Central memory CD8-positive, alpha-beta T cell (primary cell): ENCODE results near the gene SLITRK1.

ENCODE experiments used
- ATAC-seq: fragments of 150-1000 bp; cut with Tn5 transposase; replicated peaks from 2 replicates; pipeline ENCODE4 v1.10.0; 2022; ENCODE audit warnings: mild to moderate bottlenecking, moderate FRiP score, moderate number of reproducible peaks; ENCODE audit not compliant: poor library complexity, severe bottlenecking; ENCODE audit errors: extremely low read depth
- DNase-seq, 2 donors: peaks; one replicate each; pipeline ENCODE4 v3.0.0; 2021; ENCODE audit warnings: low spot score in 2 of 2
- H3K27ac Mint-ChIP-seq: one replicate; pipeline ENCODE4 v1.8.0; 2022; ENCODE audit warnings: low read depth, mild to moderate bottlenecking, moderate library complexity, mixed read lengths
- H3K27me3 Mint-ChIP-seq: one replicate; pipeline ENCODE4 v1.8.0; 2022; ENCODE audit warnings: mixed read lengths
- H3K36me3 Mint-ChIP-seq: one replicate; pipeline ENCODE4 v1.8.0; 2022; ENCODE audit warnings: mild to moderate bottlenecking, moderate library complexity, mixed read lengths; ENCODE audit not compliant: insufficient read depth
- H3K4me1 Mint-ChIP-seq: one replicate; pipeline ENCODE4 v1.8.0; 2022; ENCODE audit warnings: mixed read lengths
- H3K4me3 Mint-ChIP-seq: one replicate; pipeline ENCODE4 v1.8.0; 2022; ENCODE audit warnings: mild to moderate bottlenecking, moderate library complexity, mixed read lengths
- H3K9me3 Mint-ChIP-seq: one replicate; pipeline ENCODE4 v1.8.0; 2022; ENCODE audit warnings: mixed read lengths

The SLITRK1 gene

GRCh38 chr13:83881140-83881684, 1.1 kb downstream of the SLITRK1 start:
- peaks cover 2% of the 10 kb centered on the region for H3K36me3 Mint-ChIP-seq
- no peaks in the 10 kb centered on the region for H3K4me1 Mint-ChIP-seq
- H3K9me3 Mint-ChIP-seq = no peaks in the 10 kb centered on the region
- peaks cover 68% of the 10 kb centered on the region for H3K27me3 Mint-ChIP-seq
- ATAC-seq (no peak), DNase-seq (no peak)
- no peak overlapping the region for H3K4me3 Mint-ChIP-seq
- no peak overlapping the region for H3K27ac Mint-ChIP-seq

- H3K36me3 Mint-ChIP-seq = peaks cover 2% of the 10 kb centered on the region
- ATAC-seq = no peak
- no peak for DNase-seq
- H3K4me1 Mint-ChIP-seq = no peaks in the 10 kb centered on the region
- peaks cover 68% of the 10 kb centered on the region for H3K27me3 Mint-ChIP-seq
- H3K9me3 Mint-ChIP-seq = no peaks in the 10 kb centered on the region
- H3K4me3 Mint-ChIP-seq = no peak overlapping the region
- no peak overlapping the region for H3K27ac Mint-ChIP-seq
Observed at GRCh38 chr13:83880275-83881139, 1.8 kb downstream of the SLITRK1 start.

- Mint-ChIP-seq H3K4me3 (peak overlapping the region; percentile 12), H3K36me3 (peaks cover 2% of the 10 kb centered on the region), H3K9me3 (no peaks in the 10 kb centered on the region), H3K27ac (no peak overlapping the region), H3K27me3 (peaks cover 68% of the 10 kb centered on the region), H3K4me1 (no peaks in the 10 kb centered on the region)
- ATAC-seq = no peak
- DNase-seq = no peak
Observed at GRCh38 chr13:83879431-83880171, 2.7 kb downstream of the SLITRK1 start.

- H3K27me3 Mint-ChIP-seq = peaks cover 63% of the 10 kb centered on the region
- no peaks in the 10 kb centered on the region for H3K9me3 Mint-ChIP-seq
- no peak overlapping the region for H3K27ac Mint-ChIP-seq
- ATAC-seq (no peak), DNase-seq (no peak)
- H3K4me1 Mint-ChIP-seq = no peaks in the 10 kb centered on the region
- peaks cover 2% of the 10 kb centered on the region for H3K36me3 Mint-ChIP-seq
- H3K4me3 Mint-ChIP-seq = peak overlapping the region; percentile 12
Observed at GRCh38 chr13:83878691-83879430, 3.4 kb downstream of the SLITRK1 start.

DNA sequence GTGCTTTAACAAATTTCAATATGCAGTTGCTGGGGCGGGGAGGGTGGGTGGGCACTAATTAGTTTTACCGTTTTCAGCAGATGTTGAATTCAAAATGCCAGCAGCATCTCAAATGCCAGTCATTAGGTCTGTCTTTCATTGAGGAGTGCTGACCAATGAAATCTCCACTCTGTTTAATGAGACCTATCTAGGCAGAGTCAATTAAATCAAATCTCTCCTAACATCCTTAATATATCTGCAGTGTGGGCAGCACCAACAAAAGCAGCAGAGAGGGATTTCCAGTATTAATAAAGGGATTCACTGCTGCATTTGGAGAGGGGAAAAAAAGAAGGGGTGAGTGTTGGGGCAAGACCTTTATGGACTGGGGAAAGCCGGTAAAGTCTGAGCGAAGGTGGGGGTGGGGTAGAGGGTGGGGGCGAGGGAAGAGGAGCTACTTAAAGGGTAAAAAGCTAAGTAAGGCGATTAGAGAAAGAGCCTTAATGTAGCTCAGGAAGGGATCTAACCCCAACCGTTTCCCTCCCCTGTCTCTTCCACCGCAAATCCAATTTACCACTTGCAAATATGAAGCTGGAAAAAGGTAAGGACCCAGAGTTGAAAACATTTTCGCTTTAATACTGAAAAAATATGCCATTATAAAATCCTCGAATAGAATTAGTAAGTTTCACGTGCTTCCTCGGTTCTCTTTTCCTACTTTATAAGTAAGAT, 4.5 kb downstream of the SLITRK1 start:
- H3K36me3 Mint-ChIP-seq = peaks cover 2% of the 10 kb centered on the region
- H3K27ac Mint-ChIP-seq = no peak overlapping the region
- ATAC-seq (no peak), DNase-seq (no peak)
- no peaks in the 10 kb centered on the region for H3K4me1 Mint-ChIP-seq
- no peak overlapping the region for H3K4me3 Mint-ChIP-seq
- H3K9me3 Mint-ChIP-seq = no peaks in the 10 kb centered on the region
- peaks cover 52% of the 10 kb centered on the region for H3K27me3 Mint-ChIP-seq

GRCh38 chr13:83876546-83876945, 5.7 kb downstream of the SLITRK1 start:
- ATAC-seq (no peak), DNase-seq (no peak)
- no peaks in the 10 kb centered on the region for H3K4me1 Mint-ChIP-seq
- H3K9me3 Mint-ChIP-seq = no peaks in the 10 kb centered on the region
- H3K4me3 Mint-ChIP-seq = no peak overlapping the region
- H3K36me3 Mint-ChIP-seq = peaks cover 2% of the 10 kb centered on the region
- H3K27me3 Mint-ChIP-seq = peaks cover 40% of the 10 kb centered on the region
- H3K27ac Mint-ChIP-seq = no peak overlapping the region

DNA sequence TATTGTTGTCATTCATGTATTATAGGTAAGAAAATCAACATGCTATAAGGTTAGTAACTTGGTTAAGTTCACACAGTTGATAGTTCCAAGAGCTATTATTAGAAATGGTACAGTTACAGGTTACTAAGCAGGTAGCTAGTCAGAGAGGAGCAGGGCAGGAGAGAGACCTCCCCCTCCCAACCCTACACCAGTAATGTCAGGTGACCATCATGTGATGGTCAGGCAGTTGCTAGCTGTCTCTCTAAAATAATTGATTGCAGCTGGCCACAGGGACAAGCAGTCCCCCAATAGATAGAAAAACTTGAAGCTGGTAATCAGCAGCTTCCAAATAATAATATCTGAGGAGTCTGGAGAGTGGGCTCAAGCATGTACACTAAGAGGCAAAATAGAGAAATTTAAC, 14.6 kb downstream of the SLITRK1 start:
- Mint-ChIP-seq H3K4me3 (no peak overlapping the region), H3K9me3 (no peaks in the 10 kb centered on the region), H3K4me1 (no peaks in the 10 kb centered on the region), H3K27ac (no peak overlapping the region), H3K27me3 (no peaks in the 10 kb centered on the region), H3K36me3 (no peaks in the 10 kb centered on the region)
- DNase-seq (no peak), ATAC-seq (no peak)

- Mint-ChIP-seq H3K27me3 (no peaks in the 10 kb centered on the region), H3K36me3 (no peaks in the 10 kb centered on the region), H3K4me1 (no peaks in the 10 kb centered on the region), H3K27ac (no peak overlapping the region), H3K4me3 (no peak overlapping the region), H3K9me3 (no peaks in the 10 kb centered on the region)
- ATAC-seq = no peak
- no peak for DNase-seq
Observed at GRCh38 chr13:83865161-83866137, 16.8 kb downstream of the SLITRK1 start.

GRCh38 chr13:83853771-83854170, 28.5 kb downstream of the SLITRK1 start:
- Mint-ChIP-seq H3K9me3 (no peaks in the 10 kb centered on the region), H3K27me3 (no peaks in the 10 kb centered on the region), H3K4me3 (no peak overlapping the region), H3K27ac (no peak overlapping the region), H3K4me1 (no peaks in the 10 kb centered on the region), H3K36me3 (no peaks in the 10 kb centered on the region)
- DNase-seq (no peak), ATAC-seq (no peak)

DNA sequence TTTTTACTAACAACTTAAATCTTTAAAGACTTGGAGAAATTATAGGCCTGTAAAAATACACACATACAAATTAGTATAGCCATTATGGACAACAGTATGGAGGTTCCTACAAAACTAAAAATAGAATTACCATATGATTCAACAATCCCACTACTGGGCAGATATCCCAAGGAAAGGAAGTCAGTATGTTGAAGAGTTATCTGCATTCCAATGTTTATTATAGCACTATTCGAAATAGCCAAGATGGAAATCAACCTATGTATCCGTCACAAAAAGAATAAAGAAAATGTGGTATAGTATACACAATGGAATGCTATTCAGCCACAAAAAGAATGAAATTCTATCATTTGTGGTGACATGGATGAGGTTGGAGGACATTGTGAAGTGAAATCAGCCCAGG, 37.2 kb downstream of the SLITRK1 start:
- no peak for DNase-seq
- Mint-ChIP-seq H3K36me3 (no peaks in the 10 kb centered on the region), H3K4me1 (no peaks in the 10 kb centered on the region), H3K9me3 (peaks cover 17% of the 10 kb centered on the region), H3K27ac (no peak overlapping the region), H3K27me3 (no peaks in the 10 kb centered on the region), H3K4me3 (no peak overlapping the region)
- ATAC-seq = no peak

GRCh38 chr13:83839146-83839545, 43.1 kb downstream of the SLITRK1 start:
- no peaks in the 10 kb centered on the region for H3K27me3 Mint-ChIP-seq
- DNase-seq (no peak), ATAC-seq (no peak)
- no peaks in the 10 kb centered on the region for H3K36me3 Mint-ChIP-seq
- no peak overlapping the region for H3K4me3 Mint-ChIP-seq
- no peak overlapping the region for H3K27ac Mint-ChIP-seq
- peaks cover 6% of the 10 kb centered on the region for H3K9me3 Mint-ChIP-seq
- H3K4me1 Mint-ChIP-seq = no peaks in the 10 kb centered on the region
